K562 (cell line): ENCODE results near the gene UNC80. TPM values are rescaled to one million over a fixed set of nuclear protein-coding genes. Genes with fewer than 3 reads are reported as not detected.

ENCODE experiments used
- DDX20 ChIP-seq: fragments of 450-650 bp; IDR thresholded peaks from 2 replicates; pipeline ENCODE4 v1.6.1; 2016; ENCODE audit warnings: missing genetic modification characterization, low read depth, mild to moderate bottlenecking, missing compliant biosample characterization, moderate library complexity
- KLF1 ChIP-seq: fragments of 450-650 bp; IDR thresholded peaks from 2 replicates; pipeline ENCODE4 v1.6.1; 2016; ENCODE audit warnings: missing genetic modification characterization, missing compliant biosample characterization
- PPARD ChIP-seq: fragments of 250-450 bp; sonication (Bioruptor Pico); IDR thresholded peaks from 2 replicates; pipeline ENCODE4 v1.8.0; 2022; ENCODE audit warnings: inconsistent platforms, mild to moderate bottlenecking, moderate library complexity
- RBBP5 ChIP-seq: fragments of 200-600 bp; sonication (generic); IDR thresholded peaks from 2 replicates; pipeline ENCODE4 v1.6.1; 2012; ENCODE audit warnings: borderline replicate concordance, mild to moderate bottlenecking, low read length, control low read depth, inconsistent platforms; ENCODE audit not compliant: insufficient read depth, poor library complexity, severe bottlenecking
- RBM25 ChIP-seq: fragments of 200-400 bp; formaldehyde crosslinking; IDR thresholded peaks from 2 replicates; pipeline ENCODE4 v1.6.1; 2018; ENCODE audit warnings: low read length, low read depth, moderate library complexity; ENCODE audit not compliant: severe bottlenecking
- RBM34 ChIP-seq: fragments of 200-400 bp; formaldehyde crosslinking; IDR thresholded peaks from 2 replicates; pipeline ENCODE4 v1.6.1; 2018; ENCODE audit warnings: low read length, borderline replicate concordance; ENCODE audit not compliant: insufficient read depth
- TAF15 ChIP-seq: fragments of 200-400 bp; formaldehyde crosslinking; IDR thresholded peaks from 2 replicates; pipeline ENCODE4 v1.6.1; 2017; ENCODE audit warnings: mild to moderate bottlenecking, low read depth, low read length, moderate library complexity
- TCF7 ChIP-seq: sonication (generic); IDR thresholded peaks from 2 replicates; pipeline ENCODE4 v1.6.1; 2016; ENCODE audit warnings: antibody characterized with exemption, borderline replicate concordance
- ZFPM2 ChIP-seq: fragments of 250-450 bp; sonication (Bioruptor Pico); IDR thresholded peaks from 2 replicates; pipeline ENCODE4 v1.5.1; 2022; ENCODE audit warnings: mild to moderate bottlenecking
- ZNF41 ChIP-seq: fragments of 250-450 bp; sonication (Bioruptor Pico); conservative IDR thresholded peaks from 2 replicates; pipeline ENCODE4 v1.4.0; 2020; ENCODE audit warnings: mild to moderate bottlenecking
- ZNF77 ChIP-seq: fragments of 250-450 bp; sonication (Bioruptor Pico); IDR thresholded peaks from 2 replicates; pipeline ENCODE4 v1.5.0; 2020
- polyA plus RNA-seq, 8 experiments: library from polyadenylated mRNA; depleted of rRNA in 4 of 8; stranded (reverse) in 5 of 8; unstranded in 3 of 8; fragments of >200 nt; fragmentation: Nextera tagmentation in 2 of 8; fragmentation: Illumina TruSeq in 1 of 8; extraction: Ambion mirVana in 2 of 8; extraction: Trizol in 1 of 8; gene quantifications; 2 replicates each; pipeline versions ENCODE4 v1.2.1 to v1.2.3, GENCODE V29; 2011 to 2014; ENCODE audit warnings: inconsistent platforms in 1 of 8, missing spikeins in 1 of 8
- total RNA-seq, 7 experiments: library from RNA; depleted of rRNA in 6 of 7; stranded (reverse); fragments of >200 nt in 6 of 7; fragmentation: Illumina TruSeq in 2 of 7; extraction: Trizol in 2 of 7; gene quantifications; 2 replicates each; pipeline versions ENCODE4 v1.2.1 to v1.2.3, GENCODE V29; 2011 to 2021; ENCODE audit warnings: low replicate concordance in 1 of 7
- TF ChIP-seq, protein P1 (sequence below): fragments of 200-600 bp; sonication (generic); IDR thresholded peaks from one replicate; pipeline ENCODE4 v1.6.1; 2012; ENCODE audit warnings: mild to moderate bottlenecking, low read depth, low read length, inconsistent platforms
- TF ChIP-seq, protein P2 (sequence below): sonication (generic); formaldehyde crosslinking; IDR thresholded peaks from 2 replicates; pipeline ENCODE4 v1.8.0; 2022; ENCODE audit warnings: mild to moderate bottlenecking, missing genetic modification reagents
- TF ChIP-seq, protein P3 (sequence below): fragments of 450-650 bp; IDR thresholded peaks from 2 replicates; pipeline ENCODE4 v1.6.1; 2014; ENCODE audit warnings: low read depth, mild to moderate bottlenecking, moderate library complexity, borderline replicate concordance

UNC80 gene
- total and polyA plus RNA-seq, 9 of the 15 experiments (the other 6 are each of a cell fraction or from before 2014, with no cell fraction given), result under 0.01 to 0.04 (median 0.01) TPM; not detected in 5

DNA sequence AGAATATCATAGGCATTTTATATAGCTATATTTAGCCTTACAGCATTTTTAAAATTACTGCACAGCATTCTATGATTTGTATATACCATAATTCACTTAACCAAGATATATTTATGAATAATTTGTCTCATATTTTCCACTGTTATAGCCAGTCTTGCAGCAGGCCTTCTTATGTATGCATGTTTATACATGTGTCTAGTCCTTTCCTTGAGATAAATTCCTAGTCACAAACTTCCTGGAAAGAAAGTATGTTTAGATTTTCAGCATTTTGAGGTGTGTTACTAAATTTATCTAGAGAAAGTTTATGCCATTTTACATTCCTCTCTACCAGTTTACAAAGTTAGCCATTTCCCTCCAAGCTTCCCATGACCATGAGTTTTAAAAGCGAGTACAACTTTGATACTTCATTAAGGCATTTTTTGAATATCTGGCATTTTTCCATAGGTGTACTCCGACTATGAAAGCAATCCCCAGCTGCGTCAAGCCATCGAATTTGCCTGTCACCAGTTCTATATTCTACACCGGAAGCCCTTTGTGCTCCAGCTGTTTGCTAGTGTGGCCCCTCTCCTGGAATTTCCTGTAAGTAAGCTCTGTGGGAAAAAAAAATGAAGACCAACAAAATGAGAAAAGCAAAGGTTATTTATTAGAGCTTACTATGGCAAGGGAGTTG, 171.4 kb downstream of the UNC80 start (continued):
- TF ChIP-seq, protein P1, sequence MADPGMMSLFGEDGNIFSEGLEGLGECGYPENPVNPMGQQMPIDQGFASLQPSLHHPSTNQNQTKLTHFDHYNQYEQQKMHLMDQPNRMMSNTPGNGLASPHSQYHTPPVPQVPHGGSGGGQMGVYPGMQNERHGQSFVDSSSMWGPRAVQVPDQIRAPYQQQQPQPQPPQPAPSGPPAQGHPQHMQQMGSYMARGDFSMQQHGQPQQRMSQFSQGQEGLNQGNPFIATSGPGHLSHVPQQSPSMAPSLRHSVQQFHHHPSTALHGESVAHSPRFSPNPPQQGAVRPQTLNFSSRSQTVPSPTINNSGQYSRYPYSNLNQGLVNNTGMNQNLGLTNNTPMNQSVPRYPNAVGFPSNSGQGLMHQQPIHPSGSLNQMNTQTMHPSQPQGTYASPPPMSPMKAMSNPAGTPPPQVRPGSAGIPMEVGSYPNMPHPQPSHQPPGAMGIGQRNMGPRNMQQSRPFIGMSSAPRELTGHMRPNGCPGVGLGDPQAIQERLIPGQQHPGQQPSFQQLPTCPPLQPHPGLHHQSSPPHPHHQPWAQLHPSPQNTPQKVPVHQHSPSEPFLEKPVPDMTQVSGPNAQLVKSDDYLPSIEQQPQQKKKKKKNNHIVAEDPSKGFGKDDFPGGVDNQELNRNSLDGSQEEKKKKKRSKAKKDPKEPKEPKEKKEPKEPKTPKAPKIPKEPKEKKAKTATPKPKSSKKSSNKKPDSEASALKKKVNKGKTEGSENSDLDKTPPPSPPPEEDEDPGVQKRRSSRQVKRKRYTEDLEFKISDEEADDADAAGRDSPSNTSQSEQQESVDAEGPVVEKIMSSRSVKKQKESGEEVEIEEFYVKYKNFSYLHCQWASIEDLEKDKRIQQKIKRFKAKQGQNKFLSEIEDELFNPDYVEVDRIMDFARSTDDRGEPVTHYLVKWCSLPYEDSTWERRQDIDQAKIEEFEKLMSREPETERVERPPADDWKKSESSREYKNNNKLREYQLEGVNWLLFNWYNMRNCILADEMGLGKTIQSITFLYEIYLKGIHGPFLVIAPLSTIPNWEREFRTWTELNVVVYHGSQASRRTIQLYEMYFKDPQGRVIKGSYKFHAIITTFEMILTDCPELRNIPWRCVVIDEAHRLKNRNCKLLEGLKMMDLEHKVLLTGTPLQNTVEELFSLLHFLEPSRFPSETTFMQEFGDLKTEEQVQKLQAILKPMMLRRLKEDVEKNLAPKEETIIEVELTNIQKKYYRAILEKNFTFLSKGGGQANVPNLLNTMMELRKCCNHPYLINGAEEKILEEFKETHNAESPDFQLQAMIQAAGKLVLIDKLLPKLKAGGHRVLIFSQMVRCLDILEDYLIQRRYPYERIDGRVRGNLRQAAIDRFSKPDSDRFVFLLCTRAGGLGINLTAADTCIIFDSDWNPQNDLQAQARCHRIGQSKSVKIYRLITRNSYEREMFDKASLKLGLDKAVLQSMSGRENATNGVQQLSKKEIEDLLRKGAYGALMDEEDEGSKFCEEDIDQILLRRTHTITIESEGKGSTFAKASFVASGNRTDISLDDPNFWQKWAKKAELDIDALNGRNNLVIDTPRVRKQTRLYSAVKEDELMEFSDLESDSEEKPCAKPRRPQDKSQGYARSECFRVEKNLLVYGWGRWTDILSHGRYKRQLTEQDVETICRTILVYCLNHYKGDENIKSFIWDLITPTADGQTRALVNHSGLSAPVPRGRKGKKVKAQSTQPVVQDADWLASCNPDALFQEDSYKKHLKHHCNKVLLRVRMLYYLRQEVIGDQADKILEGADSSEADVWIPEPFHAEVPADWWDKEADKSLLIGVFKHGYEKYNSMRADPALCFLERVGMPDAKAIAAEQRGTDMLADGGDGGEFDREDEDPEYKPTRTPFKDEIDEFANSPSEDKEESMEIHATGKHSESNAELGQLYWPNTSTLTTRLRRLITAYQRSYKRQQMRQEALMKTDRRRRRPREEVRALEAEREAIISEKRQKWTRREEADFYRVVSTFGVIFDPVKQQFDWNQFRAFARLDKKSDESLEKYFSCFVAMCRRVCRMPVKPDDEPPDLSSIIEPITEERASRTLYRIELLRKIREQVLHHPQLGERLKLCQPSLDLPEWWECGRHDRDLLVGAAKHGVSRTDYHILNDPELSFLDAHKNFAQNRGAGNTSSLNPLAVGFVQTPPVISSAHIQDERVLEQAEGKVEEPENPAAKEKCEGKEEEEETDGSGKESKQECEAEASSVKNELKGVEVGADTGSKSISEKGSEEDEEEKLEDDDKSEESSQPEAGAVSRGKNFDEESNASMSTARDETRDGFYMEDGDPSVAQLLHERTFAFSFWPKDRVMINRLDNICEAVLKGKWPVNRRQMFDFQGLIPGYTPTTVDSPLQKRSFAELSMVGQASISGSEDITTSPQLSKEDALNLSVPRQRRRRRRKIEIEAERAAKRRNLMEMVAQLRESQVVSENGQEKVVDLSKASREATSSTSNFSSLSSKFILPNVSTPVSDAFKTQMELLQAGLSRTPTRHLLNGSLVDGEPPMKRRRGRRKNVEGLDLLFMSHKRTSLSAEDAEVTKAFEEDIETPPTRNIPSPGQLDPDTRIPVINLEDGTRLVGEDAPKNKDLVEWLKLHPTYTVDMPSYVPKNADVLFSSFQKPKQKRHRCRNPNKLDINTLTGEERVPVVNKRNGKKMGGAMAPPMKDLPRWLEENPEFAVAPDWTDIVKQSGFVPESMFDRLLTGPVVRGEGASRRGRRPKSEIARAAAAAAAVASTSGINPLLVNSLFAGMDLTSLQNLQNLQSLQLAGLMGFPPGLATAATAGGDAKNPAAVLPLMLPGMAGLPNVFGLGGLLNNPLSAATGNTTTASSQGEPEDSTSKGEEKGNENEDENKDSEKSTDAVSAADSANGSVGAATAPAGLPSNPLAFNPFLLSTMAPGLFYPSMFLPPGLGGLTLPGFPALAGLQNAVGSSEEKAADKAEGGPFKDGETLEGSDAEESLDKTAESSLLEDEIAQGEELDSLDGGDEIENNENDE, result no peak
- TF ChIP-seq RBM34 (no peak), RBBP5 (no peak), PPARD (no peak), DDX20 (tag) (no peak), TCF7 (no peak), ZNF41 (no peak), RBM25 (no peak), TAF15 (no peak), ZFPM2 (no peak), KLF1 (tag) (no peak), ZNF77 (CRISPR knock-in tag) (no peak)
- TF ChIP-seq, protein P2, sequence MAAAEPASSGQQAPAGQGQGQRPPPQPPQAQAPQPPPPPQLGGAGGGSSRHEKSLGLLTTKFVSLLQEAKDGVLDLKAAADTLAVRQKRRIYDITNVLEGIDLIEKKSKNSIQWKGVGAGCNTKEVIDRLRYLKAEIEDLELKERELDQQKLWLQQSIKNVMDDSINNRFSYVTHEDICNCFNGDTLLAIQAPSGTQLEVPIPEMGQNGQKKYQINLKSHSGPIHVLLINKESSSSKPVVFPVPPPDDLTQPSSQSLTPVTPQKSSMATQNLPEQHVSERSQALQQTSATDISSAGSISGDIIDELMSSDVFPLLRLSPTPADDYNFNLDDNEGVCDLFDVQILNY (CRISPR knock-in tag), result no peak
- TF ChIP-seq, protein P3, sequence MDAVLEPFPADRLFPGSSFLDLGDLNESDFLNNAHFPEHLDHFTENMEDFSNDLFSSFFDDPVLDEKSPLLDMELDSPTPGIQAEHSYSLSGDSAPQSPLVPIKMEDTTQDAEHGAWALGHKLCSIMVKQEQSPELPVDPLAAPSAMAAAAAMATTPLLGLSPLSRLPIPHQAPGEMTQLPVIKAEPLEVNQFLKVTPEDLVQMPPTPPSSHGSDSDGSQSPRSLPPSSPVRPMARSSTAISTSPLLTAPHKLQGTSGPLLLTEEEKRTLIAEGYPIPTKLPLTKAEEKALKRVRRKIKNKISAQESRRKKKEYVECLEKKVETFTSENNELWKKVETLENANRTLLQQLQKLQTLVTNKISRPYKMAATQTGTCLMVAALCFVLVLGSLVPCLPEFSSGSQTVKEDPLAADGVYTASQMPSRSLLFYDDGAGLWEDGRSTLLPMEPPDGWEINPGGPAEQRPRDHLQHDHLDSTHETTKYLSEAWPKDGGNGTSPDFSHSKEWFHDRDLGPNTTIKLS, result no peak
